ENCODE data around the gene FOXA1.

The FOXA1 gene

GRCh38 chr14:37589715-37590427 is 5.2 kb downstream of the FOXA1 start:
- DNase-seq (ENCODE audit: low read depth), result no peak

GRCh38 chr14:37588956-37589714 is 5.9 kb downstream of the FOXA1 start:
- no peak for DNase-seq (ENCODE audit: low read depth)

- DNase-seq (ENCODE audit: low read depth), result no peak
Observed at GRCh38 chr14:37588667-37588955, 6.4 kb downstream of the FOXA1 start.

- DNase-seq (ENCODE audit: low read depth), result no peak
Observed at GRCh38 chr14:37587881-37588666, 7.0 kb downstream of the FOXA1 start.

- DNase-seq (ENCODE audit: low read depth), result no peak
Observed at GRCh38 chr14:37587131-37587803, 7.8 kb downstream of the FOXA1 start.

- no peak for DNase-seq (ENCODE audit: low read depth)
Observed at GRCh38 chr14:37586797-37587130, 8.3 kb downstream of the FOXA1 start.

GRCh38 chr14:37585971-37586796 is 8.9 kb downstream of the FOXA1 start:
- DNase-seq (ENCODE audit: low read depth), result no peak

GRCh38 chr14:37585101-37585511 is 9.9 kb downstream of the FOXA1 start:
- DNase-seq (ENCODE audit: low read depth), result no peak

- no peak for DNase-seq (ENCODE audit: low read depth)
Observed at GRCh38 chr14:37584211-37585100, 10.6 kb downstream of the FOXA1 start.

- no peak for DNase-seq (ENCODE audit: low read depth)
Observed at GRCh38 chr14:37583358-37584210, 11.5 kb downstream of the FOXA1 start.

- no peak for DNase-seq (ENCODE audit: low read depth)
Observed at GRCh38 chr14:37580146-37580545, 14.9 kb downstream of the FOXA1 start.

GRCh38 chr14:37579274-37579673 is 15.8 kb downstream of the FOXA1 start:
- DNase-seq (ENCODE audit: low read depth), result no peak

GRCh38 chr14:37573356-37573755 is 21.7 kb downstream of the FOXA1 start:
- no peak for DNase-seq (ENCODE audit: low read depth)

- no peak for DNase-seq (ENCODE audit: low read depth)
Observed at GRCh38 chr14:37571391-37571790, 23.7 kb downstream of the FOXA1 start.

- no peak for DNase-seq (ENCODE audit: low read depth)
Observed at GRCh38 chr14:37569729-37570128, 25.3 kb downstream of the FOXA1 start.

- DNase-seq (ENCODE audit: low read depth), result no peak
Observed at GRCh38 chr14:37566811-37567371, 28.2 kb downstream of the FOXA1 start.

- DNase-seq (ENCODE audit: low read depth), result no peak
Observed at GRCh38 chr14:37565550-37565949, 29.5 kb downstream of the FOXA1 start.

GRCh38 chr14:37563189-37563588 is 31.9 kb downstream of the FOXA1 start:
- no peak for DNase-seq (ENCODE audit: low read depth)

- DNase-seq (ENCODE audit: low read depth), result no peak
Observed at GRCh38 chr14:37559386-37559785, 35.7 kb downstream of the FOXA1 start.

Measured in GM04504 (cell line).